Hematopoietic multipotent progenitor cell treated with erythropoietin and hydrocortisone succinate and interleukin-3 and kit ligand, for 4 days (in vitro differentiated cells): ENCODE measurements around the gene MYO5A.

ENCODE experiments used
- DNase-seq: peaks from one replicate; pipeline ENCODE4 v3.0.0-alpha.2; 2015

The MYO5A gene

DNA sequence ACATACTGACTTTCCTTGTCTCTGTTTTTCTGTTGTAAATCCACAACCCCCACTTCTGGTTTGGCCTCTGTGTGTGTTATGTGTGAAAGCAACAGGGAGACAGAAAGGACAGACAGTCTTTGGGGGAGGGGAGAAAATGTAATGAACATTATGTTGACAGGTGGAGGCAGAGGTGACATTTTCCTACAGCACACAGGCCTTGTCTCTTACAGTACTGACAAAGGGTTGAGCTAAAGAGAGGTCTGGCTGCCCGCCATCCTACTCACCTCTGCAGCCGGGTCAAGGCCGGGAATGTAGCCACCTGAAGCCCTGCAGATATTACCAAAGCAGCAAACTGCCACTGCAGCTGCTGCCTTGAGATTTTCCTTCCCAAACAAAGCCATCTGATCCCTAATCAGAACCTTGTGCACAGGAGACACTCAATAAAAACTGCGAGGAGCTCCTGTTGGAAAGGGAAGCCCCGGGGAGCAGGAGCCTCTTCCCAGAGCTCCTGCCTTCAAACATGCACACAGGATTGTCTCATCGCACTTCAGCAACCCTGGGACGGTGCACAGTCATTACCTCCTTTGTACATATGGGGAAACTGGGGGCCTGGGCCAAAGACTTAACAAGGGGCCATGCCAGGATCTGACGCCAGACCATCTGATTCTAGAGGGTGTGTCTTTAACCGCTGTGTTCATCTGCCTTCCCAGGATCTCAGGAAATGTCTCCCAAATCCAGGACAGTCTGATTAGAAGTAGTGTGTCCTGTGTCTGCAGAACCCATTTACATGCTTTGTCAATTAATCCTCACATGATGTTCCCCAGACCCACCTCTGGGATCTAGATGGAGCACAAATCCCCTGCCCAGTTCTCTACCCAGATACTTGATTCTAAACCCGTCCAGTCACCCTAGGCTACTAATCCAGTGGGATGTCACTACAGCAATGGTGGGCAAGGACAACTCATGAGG lies 247.3 kb downstream of the MYO5A start:
- no peak for DNase-seq

DNA sequence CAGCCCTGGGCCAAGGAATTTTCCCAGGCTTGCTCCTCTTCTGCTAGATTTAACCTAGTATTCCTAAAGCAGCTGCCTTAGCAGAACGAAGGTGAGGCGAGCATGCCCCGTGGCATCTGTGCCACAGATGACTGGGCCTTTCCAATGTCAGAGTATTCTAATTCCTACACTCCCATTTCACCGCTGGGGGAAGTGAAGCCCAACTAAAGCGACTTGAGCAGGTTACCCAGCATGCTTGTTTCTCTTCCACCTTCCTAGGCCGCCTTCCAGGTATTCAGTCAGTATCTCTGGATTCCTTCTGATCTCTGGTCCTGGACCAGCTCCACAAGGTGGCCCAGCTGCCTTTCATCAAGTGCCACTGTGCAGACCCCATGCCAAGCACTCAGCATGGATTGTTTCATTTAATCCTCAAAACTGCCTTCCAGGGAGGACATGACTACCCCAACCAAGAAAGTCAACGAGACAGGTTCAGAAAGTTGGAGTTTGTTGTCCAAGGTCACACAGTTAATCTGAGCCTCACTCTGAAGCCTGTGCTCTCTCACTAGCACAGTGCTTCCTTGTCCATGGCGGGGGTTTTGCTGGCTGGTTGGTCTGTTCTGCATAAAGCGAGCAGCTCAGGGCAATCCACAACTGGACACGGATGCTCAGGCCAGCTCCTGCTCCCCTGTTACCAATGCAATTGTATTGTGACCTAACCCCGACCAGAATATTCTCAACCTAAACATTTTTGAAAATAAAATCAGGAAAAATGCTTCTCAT lies 248.2 kb downstream of the MYO5A start:
- DNase-seq, result no peak

DNA sequence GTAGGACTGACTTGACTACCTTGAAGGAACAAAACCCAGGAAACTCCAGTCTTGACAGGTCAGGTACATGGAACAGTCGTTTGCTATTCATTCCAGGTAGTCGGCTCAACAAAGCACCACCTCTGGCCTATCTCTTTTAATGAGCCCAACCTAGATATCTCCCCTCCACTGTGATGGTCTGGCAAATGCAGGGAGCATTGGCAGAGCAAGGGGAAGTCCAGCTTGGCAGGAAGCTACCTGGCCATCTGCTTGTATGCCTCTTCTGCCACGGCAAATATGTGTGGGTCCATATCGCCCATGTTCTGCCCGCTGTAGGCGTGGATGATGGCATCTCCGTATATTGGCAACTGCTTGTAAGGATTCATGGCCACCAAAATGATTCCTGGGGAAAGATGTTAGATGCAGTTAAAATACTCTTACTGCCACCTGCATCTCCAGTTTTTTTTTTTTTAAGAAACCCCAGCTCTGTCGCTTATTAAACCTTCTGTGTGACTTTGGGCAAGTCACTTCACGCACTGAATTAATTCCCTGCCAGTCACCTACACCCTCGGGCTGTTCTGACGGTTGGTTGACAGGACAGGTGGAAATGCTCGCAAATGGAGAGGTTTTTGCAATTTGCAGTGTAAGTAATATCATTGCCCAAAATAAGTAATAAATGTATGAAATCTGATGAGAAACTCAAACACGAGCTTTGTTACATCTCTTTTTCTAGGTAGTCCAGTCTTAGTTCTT lies 249.9 kb downstream of the MYO5A start:
- DNase-seq, result no peak

DNA sequence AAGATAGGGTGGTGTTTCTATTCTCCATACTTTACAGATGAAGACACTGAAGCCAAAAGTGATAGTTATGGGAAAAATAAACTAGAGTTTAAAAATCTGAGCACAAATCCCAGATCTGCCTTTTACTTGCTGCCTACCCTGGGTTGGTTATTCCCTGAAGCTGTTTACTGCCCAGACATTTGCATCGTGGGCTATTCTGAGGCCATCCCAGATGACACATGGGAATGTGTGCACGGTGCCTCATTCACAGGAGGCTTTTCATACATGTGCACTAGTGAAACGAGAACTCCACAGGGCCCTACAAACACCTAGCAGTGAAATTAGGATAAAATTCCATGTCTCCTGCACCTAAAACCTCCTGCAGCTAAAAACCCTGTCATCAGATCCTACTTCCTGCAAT lies 250.5 kb downstream of the MYO5A start:
- no peak for DNase-seq

DNA sequence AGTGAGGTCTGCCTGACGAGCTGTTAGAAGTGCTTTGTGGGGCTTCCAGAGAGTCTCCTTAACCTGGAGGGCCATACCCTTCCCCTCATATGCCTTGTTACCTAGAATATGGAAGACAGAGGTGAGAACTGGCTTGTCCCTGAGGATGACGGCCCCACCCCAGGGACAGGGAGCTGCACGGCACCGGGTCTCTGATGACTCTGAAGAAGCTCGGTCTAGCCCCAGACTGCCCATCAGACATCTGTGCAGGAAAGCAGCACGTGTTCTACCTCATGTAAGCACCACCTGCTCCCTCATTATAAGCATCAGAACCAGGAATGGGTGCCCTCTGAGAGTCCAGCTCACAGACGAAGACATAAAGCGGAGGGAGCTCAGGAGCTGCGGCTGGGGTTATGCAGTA lies 251.1 kb downstream of the MYO5A start:
- DNase-seq, result no peak

DNA sequence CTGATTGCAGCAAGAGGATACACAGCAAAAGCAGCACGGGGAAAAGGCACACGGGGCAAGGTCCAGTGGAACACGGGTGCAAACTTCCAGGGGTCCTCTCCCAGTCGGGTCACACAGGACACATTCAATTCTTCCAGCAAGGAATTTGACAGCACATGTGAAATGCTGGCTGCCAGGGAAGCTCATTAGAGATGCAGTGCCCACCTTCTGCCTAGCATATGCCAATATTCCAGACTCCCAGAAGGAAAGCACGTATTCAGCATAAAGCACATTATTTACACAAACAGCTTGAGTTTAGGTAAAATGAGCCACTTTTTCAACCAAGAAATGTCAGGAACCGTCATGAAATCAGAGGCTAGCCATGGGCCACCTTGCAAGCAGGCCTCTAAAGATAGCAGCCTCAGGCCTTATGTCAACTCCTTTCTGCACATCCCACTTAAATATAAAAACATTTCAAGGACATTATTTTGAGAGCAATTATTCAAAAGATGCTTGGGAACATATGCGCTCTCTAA lies 252.4 kb downstream of the MYO5A start:
- no peak for DNase-seq

DNA sequence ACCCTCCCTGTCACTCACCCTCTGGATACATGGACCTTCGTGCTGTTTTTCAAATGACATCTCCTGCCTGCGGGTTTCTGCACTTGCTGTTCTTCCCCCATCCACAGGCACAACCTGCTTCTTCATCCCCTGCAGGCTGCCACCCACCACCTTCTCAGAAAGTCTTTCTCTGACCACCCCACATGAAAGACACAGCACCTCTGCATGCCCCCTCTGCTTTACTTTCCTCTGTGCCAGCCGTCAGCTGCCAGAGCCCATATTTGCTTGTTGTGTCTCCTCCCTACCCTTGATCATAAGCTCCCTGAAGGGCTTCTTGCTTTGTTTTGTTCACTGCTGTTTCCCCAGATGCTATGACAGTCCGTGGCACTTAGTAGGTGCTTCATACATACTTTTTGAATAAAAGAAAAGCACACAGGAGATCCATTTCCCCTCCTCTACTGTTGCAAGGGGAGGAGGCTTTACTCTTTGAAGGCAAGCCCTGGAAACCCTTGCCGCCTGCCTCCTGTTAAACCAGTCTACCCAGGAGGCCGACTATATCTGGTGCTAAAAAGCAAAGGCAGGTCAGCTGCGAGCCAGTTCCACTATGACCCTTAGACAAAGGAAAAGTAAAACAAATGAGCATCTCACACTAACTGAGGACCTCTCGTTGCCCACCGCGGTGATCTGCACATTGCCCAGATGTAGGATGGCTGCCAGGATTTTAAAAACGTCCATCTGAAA lies 265.0 kb downstream of the MYO5A start:
- no peak for DNase-seq

DNA sequence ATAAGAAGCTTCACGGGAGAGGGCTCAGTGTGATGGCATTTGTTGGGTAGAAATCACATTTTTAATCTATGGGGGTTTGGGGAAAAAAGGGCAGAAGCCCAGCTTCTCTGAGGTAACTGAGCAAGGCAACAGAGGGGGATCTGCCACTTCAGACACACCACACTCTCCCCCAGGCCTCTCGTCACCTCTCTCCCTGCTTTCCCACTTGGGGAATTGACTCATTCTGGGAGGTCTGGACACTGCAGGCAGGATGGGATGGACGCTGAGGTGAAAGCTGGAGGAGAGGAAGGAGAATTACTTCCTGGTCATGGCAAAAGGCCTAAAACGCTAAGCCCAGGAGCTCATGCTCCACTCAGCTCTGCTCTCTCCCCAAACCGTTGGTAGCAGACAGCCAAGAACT lies 266.3 kb downstream of the MYO5A start:
- no peak for DNase-seq

DNA sequence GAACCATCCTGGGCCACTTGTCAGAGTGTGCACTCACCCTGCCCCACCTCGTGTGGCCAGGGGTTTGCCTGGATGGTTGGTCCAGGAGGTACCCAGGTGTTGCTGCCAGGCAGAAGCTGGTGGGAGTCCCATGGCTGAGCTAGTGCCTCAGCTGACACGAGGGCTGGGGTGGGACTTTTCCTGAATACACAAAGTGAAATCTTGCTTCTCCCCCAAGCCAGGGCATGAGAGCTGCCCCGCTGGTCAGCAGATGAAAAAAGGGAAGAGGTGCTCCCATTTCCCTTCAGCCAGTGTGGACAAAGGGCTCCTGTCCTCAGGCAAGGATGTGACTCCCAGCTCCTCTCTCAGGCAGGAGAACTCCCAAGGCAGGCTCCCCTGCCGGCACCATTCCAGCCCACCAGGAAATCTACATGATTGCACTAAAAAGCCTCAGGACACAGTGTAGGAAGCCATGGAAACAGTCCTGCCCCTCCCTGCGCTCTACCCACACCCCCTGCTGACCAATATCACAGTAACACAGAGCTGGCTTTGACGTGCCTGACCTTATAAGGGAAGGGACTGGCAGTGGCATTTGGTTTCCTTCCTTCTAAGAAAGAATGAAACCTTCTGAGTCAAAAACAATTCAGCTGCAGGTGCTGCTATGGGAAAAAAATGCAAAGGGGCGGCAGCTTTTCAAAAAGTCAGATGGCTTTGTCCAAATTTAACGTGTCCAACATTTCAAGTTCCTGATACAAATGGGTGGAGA lies 267.0 kb downstream of the MYO5A start:
- peak; percentile 86 for DNase-seq

DNA sequence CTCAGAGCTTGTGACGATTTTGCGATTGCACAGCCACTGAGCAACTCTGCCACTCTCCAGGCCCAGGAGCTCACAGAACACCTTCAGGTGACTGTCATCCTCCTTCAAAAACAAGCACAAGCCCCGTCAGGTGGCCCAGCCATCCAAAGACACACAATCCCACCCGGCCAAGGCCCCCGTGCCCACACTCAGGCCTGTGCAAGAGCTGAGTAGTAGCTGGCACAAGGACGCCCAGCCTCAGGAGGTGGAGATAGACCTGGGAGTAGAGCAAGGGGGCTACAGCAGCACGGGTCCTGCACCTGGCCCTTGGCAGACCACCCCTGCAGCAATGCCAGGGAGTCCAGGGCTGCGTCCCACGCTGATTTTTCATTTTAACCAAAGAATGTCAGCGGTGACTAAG lies 267.7 kb downstream of the MYO5A start:
- no peak for DNase-seq

DNA sequence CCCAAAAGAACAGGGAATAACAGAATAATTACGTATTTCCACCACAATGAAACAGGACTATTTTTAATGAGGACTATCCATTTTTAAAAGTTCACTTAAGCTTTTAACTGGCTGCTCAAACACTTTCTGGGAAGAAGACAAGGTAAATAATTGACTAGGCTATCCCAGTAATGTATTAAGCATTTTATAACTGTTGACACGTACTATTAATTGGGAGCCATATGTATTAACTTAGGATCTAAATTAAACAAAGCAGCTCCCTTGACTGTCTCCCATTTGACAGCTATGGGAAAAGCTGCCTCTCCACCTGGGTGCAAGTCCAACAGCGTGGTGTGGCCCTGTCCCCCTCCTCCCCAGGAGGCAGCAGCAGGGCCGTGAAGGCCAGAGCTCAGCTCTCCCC lies 269.2 kb downstream of the MYO5A start:
- no peak for DNase-seq

DNA sequence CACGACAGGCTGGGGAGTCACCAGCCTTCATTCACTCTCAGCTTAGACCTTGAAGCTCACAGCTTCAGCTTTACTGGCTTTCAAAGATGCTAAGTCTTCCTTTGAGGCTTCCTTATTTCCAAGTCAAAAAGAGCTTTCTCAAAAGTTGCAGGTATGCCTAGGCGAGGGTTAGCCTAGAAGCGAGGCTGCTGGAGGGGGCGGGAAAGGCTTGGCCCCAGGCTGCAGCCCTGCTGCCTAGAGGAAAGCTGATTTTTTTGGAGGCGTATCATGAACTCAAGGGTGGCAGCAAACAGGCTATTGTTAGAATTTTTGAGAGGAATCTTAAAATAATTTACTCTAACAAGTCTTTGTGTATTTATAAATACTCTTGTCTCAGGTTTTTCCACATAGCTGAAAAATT lies 270.2 kb downstream of the MYO5A start:
- DNase-seq, result no peak

DNA sequence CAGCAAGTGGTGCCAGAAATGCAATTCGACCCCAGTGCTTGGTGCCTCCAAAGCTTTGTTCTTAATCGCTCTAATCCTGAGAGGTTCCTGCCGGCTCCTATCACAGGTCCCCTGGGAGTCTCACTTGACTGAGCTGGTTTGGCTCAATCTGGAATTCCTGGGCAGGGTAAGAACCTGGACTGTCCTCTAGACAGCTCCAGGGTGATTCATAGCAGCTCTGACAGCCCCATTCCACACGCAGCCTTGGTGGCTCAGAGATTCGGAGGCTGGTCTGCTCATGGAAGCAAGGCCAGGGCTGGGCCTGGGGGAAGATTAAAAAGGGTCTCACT lies 271.0 kb downstream of the MYO5A start:
- no peak for DNase-seq
